Measurements from ENCODE around the gene UBE3B. TPM values are rescaled to one million over a fixed set of nuclear protein-coding genes. Genes with fewer than 3 reads are reported as not detected.

The UBE3B gene
- total RNA-seq, 1 donor from 2014 or later = 34.4 TPM

DNA sequence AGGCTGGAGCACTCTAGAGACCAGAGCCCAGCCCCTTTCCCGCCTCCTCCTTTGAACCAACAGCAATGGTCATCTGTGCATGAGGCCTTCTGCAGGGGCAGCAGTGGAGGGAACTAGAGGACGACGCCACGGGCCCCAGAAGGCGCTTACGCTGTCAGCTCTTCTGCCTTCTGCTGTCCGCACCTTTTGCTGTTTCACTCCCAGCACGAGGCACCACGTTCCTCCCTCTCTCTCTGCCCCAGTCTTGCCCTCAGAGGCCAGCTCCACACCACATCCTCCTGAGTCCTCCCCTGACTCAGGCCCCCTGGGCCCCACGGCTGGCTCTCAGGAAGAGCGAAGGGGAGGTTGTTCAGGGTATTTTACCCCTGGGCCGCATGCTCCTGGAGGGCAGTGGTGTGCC, 80.4 kb downstream of the UBE3B start:
- Histone ChIP-seq H3K4me1 (ENCODE audit: insufficient read depth, low read length) (peaks cover 14% of the 10 kb centered on the region), H3K27me3 (ENCODE audit: insufficient read depth, low read length) (peaks cover 8% of the 10 kb centered on the region), H3K4me2 (ENCODE audit: low read length) (peak overlapping the region; percentile 19), H3K9me3 (ENCODE audit: insufficient read depth, low read depth, low read length) (no peaks in the 10 kb centered on the region), H3K36me3 (ENCODE audit: insufficient read depth, low read length) (no peaks in the 10 kb centered on the region), H4K20me1 (ENCODE audit: insufficient read depth, low read length) (no peaks in the 10 kb centered on the region), H2AFZ (ENCODE audit: low read depth, low read length) (no peak overlapping the region), H3K27ac (ENCODE audit: low read depth, low read length) (no peak overlapping the region), H3K79me2 (ENCODE audit: insufficient read depth, low read length) (no peaks in the 10 kb centered on the region), H3K9ac (ENCODE audit: low read length) (no peak overlapping the region), H3K4me3 (ENCODE audit: insufficient read depth, low read depth, low read length) (no peak overlapping the region)
- no peak for DNase-seq (ENCODE audit: low read depth)
- Mint-ChIP-seq H3K36me3 (ENCODE audit: low read depth, unreplicated experiment) (peaks cover 1% of the 10 kb centered on the region), H3K4me1 (ENCODE audit: low read depth, unreplicated experiment) (no peaks in the 10 kb centered on the region), H3K27ac (ENCODE audit: unreplicated experiment) (no peak overlapping the region), H3K4me3 (ENCODE audit: unreplicated experiment) (no peak overlapping the region), H3K27me3 (ENCODE audit: low read depth, unreplicated experiment) (peaks cover 23% of the 10 kb centered on the region), H3K9me3 (ENCODE audit: unreplicated experiment) (peaks cover 5% of the 10 kb centered on the region)
- no peak for TF ChIP-seq EZH2 (IDR thresholded peaks at IDR 0.05; ENCODE audit: insufficient read depth, low read length)
- TF ChIP-seq, protein P1, sequence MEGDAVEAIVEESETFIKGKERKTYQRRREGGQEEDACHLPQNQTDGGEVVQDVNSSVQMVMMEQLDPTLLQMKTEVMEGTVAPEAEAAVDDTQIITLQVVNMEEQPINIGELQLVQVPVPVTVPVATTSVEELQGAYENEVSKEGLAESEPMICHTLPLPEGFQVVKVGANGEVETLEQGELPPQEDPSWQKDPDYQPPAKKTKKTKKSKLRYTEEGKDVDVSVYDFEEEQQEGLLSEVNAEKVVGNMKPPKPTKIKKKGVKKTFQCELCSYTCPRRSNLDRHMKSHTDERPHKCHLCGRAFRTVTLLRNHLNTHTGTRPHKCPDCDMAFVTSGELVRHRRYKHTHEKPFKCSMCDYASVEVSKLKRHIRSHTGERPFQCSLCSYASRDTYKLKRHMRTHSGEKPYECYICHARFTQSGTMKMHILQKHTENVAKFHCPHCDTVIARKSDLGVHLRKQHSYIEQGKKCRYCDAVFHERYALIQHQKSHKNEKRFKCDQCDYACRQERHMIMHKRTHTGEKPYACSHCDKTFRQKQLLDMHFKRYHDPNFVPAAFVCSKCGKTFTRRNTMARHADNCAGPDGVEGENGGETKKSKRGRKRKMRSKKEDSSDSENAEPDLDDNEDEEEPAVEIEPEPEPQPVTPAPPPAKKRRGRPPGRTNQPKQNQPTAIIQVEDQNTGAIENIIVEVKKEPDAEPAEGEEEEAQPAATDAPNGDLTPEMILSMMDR (IDR thresholded peaks at IDR 0.05; ENCODE audit: insufficient read depth, low read depth, low read length) = no peak
- no peak for FAIRE-seq

DNA sequence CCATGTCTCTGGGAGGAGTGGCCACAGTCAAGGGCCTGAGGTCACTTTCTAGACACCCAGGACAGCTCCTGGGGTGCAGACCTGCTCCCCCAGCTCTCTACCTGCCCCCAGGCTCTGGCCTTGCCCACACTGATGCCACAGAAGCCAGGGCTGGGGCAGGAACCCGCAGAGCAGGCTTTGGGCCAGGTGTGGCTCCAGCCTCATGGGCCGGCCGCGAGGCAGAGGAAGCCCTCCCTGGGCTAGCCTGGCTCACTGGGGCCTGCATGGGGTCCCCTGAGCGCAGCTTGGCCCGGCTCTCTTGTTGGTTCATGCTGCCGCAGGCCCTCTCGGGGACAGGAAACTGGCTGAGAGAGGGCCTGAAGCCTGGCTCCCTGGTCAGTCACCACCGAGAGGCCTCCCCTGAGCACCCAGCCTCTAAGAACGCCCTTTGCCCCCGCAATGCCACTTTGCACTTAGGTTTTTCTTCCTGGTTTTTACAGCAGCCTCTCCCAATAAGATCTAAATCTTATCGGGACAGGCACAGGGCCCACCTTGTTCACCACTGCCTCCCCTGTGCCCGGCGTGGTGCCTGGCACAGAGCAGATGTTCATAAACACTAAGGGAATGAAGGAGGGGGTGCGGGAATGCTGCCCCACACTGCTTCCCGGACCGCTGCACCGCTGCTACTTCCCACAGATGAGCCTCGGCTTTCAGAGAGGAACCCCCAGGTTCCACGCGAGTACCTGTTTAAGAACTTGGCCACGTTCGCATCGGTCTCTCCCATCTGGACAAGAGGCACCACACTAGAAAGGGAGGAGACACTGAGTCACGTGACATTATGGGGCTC, 81.2 kb downstream of the UBE3B start:
- Histone ChIP-seq H3K4me2 (ENCODE audit: low read length) (no peak overlapping the region), H3K9ac (ENCODE audit: low read length) (no peak overlapping the region), H3K4me3 (ENCODE audit: insufficient read depth, low read depth, low read length) (no peak overlapping the region), H3K4me1 (ENCODE audit: insufficient read depth, low read length) (peaks cover 13% of the 10 kb centered on the region), H3K27ac (ENCODE audit: low read depth, low read length) (no peak overlapping the region), H3K79me2 (ENCODE audit: insufficient read depth, low read length) (no peaks in the 10 kb centered on the region), H3K9me3 (ENCODE audit: insufficient read depth, low read depth, low read length) (no peaks in the 10 kb centered on the region), H2AFZ (ENCODE audit: low read depth, low read length) (no peak overlapping the region), H3K36me3 (ENCODE audit: insufficient read depth, low read length) (no peaks in the 10 kb centered on the region), H4K20me1 (ENCODE audit: insufficient read depth, low read length) (no peaks in the 10 kb centered on the region), H3K27me3 (ENCODE audit: insufficient read depth, low read length) (peaks cover 8% of the 10 kb centered on the region)
- peaks cover 5% of the 10 kb centered on the region for H3K9me3 Mint-ChIP-seq (ENCODE audit: unreplicated experiment)
- H3K27ac Mint-ChIP-seq (ENCODE audit: unreplicated experiment) = no peak overlapping the region
- no peak for FAIRE-seq
- no peaks in the 10 kb centered on the region for H3K4me1 Mint-ChIP-seq (ENCODE audit: low read depth, unreplicated experiment)
- no peak for TF ChIP-seq EZH2 (IDR thresholded peaks at IDR 0.05; ENCODE audit: insufficient read depth, low read length)
- TF ChIP-seq, protein P1 (IDR thresholded peaks at IDR 0.05; ENCODE audit: insufficient read depth, low read depth, low read length) = no peak
- peaks cover 1% of the 10 kb centered on the region for H3K36me3 Mint-ChIP-seq (ENCODE audit: low read depth, unreplicated experiment)
- peaks cover 16% of the 10 kb centered on the region for H3K27me3 Mint-ChIP-seq (ENCODE audit: low read depth, unreplicated experiment)
- no peak overlapping the region for H3K4me3 Mint-ChIP-seq (ENCODE audit: unreplicated experiment)
- no peak for DNase-seq (ENCODE audit: low read depth)

DNA sequence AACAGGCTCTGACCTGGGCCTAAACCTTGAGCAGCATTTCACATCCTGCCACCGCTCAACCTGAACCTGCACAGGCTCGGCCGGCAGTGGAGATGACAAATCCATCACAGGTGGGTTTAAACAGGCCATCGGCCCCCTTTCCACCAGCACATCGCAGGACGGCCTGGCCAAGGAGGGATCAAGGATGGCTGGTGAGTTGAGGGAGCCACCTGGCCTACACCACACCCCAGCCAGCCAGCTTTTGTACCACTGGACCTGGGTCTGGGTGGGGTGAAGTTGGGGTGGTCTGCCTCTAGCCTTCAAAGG, 81.7 kb downstream of the UBE3B start:
- H3K27me3 ChIP-seq (ENCODE audit: insufficient read depth, low read length) = peaks cover 7% of the 10 kb centered on the region
- Mint-ChIP-seq H3K9me3 (ENCODE audit: unreplicated experiment) (peaks cover 5% of the 10 kb centered on the region), H3K4me1 (ENCODE audit: low read depth, unreplicated experiment) (no peaks in the 10 kb centered on the region), H3K36me3 (ENCODE audit: low read depth, unreplicated experiment) (peaks cover 1% of the 10 kb centered on the region), H3K27ac (ENCODE audit: unreplicated experiment) (no peak overlapping the region), H3K27me3 (ENCODE audit: low read depth, unreplicated experiment) (peaks cover 11% of the 10 kb centered on the region), H3K4me3 (ENCODE audit: unreplicated experiment) (no peak overlapping the region)
- TF ChIP-seq, protein P1 (IDR thresholded peaks at IDR 0.05; ENCODE audit: insufficient read depth, low read depth, low read length) = no peak
- TF ChIP-seq EZH2 (IDR thresholded peaks at IDR 0.05; ENCODE audit: insufficient read depth, low read length) = no peak
- H3K79me2 ChIP-seq (ENCODE audit: insufficient read depth, low read length) = no peaks in the 10 kb centered on the region
- H4K20me1 ChIP-seq (ENCODE audit: insufficient read depth, low read length) = no peaks in the 10 kb centered on the region
- H3K36me3 ChIP-seq (ENCODE audit: insufficient read depth, low read length) = no peaks in the 10 kb centered on the region
- H3K9me3 ChIP-seq (ENCODE audit: insufficient read depth, low read depth, low read length) = no peaks in the 10 kb centered on the region
- FAIRE-seq (no peak), DNase-seq (ENCODE audit: low read depth) (no peak)
- H2AFZ ChIP-seq (ENCODE audit: low read depth, low read length) = no peak overlapping the region
- no peak overlapping the region for H3K4me2 ChIP-seq (ENCODE audit: low read length)
- no peak overlapping the region for H3K27ac ChIP-seq (ENCODE audit: low read depth, low read length)
- peaks cover 9% of the 10 kb centered on the region for H3K4me1 ChIP-seq (ENCODE audit: insufficient read depth, low read length)
- no peak overlapping the region for H3K4me3 ChIP-seq (ENCODE audit: insufficient read depth, low read depth, low read length)
- no peak overlapping the region for H3K9ac ChIP-seq (ENCODE audit: low read length)
